SK-N-SH (cell line): ENCODE data around the gene SLC40A1. TPM values are rescaled to one million over a fixed set of nuclear protein-coding genes. Genes with fewer than 3 reads are reported as not detected.

Source experiments
- CTCF ChIA-PET: fragments of 300-600, 350-600 bp; formaldehyde crosslinking; extraction: SDS; loops from one replicate; lab custom pipeline; 2021; lab: Yijun Ruan, JAX
- POLR2A ChIA-PET: fragments of 350-600 bp; sonication (Branson Sonifier 250); formaldehyde crosslinking; extraction: SDS; loops from one replicate; lab custom pipeline; 2020; ENCODE audit warnings: antibody characterized with exemption, inconsistent platforms; lab: Yijun Ruan, JAX
- DNase-seq: peaks from one replicate; pipeline ENCODE4 v3.0.0; 2012
- H2AFZ ChIP-seq: fragments of 200-600 bp; sonication (generic); 2 replicates; pipeline ENCODE4 v1.8.1; 2016; ENCODE audit warnings: antibody characterized with exemption, mild to moderate bottlenecking, low read depth
- H3F3A ChIP-seq: fragments of 200-600 bp; sonication (generic); replicated peaks from 2 replicates; pipeline ENCODE3; 2016; ENCODE audit warnings: antibody characterized with exemption, mild to moderate bottlenecking; ENCODE audit not compliant: insufficient read depth
- H3K27ac ChIP-seq, 2 experiments: fragments of 200-500 bp in 1 of 2; fragments of 200-600 bp in 1 of 2; sonication (Bioruptor generic) in 1 of 2; sonication (generic), shearing (Covaris generic) in 1 of 2; 2 replicates each; pipeline versions ENCODE4 v1.5.1 to v1.6.1; 2014 to 2016; ENCODE audit warnings: low read depth in 2 of 2, inconsistent platforms in 1 of 2, low read length in 1 of 2, mild to moderate bottlenecking in 1 of 2, mixed read lengths in 1 of 2
- H3K27me3 ChIP-seq: fragments of 200-600 bp; sonication (generic), shearing (Covaris generic); 2 replicates; pipeline ENCODE4 v1.6.1; 2016; ENCODE audit warnings: mixed run types; ENCODE audit not compliant: insufficient read depth
- H3K36me3 ChIP-seq, 2 experiments: fragments of 200-500 bp in 1 of 2; fragments of 200-600 bp in 1 of 2; sonication (Bioruptor generic) in 1 of 2; sonication (generic) in 1 of 2; replicated peaks in 1 of 2; 2 replicates each; pipeline versions ENCODE3 to v1.5.1; 2014 to 2016; ENCODE audit warnings: low read length in 1 of 2, mild to moderate bottlenecking in 1 of 2; ENCODE audit not compliant: insufficient read depth in 2 of 2, control insufficient read depth in 1 of 2
- H3K4me1 ChIP-seq, 2 experiments: fragments of 200-500 bp in 1 of 2; fragments of 200-600 bp in 1 of 2; sonication (Bioruptor generic) in 1 of 2; sonication (generic), shearing (Covaris generic) in 1 of 2; 2 replicates each; pipeline versions ENCODE4 v1.5.1 to v1.6.1; 2014 to 2016; ENCODE audit warnings: low read depth in 1 of 2, low read length in 1 of 2, mixed run types in 1 of 2; ENCODE audit not compliant: insufficient read depth in 2 of 2, control insufficient read depth in 1 of 2
- H3K4me2 ChIP-seq: fragments of 200-600 bp; sonication (generic), shearing (Covaris generic); 2 replicates; pipeline ENCODE4 v1.6.1; 2017; ENCODE audit warnings: mixed run types
- H3K4me3 ChIP-seq, 2 experiments: fragments of 200-500 bp in 1 of 2; fragments of 200-600 bp in 1 of 2; sonication (Bioruptor generic) in 1 of 2; sonication (generic), shearing (Covaris generic) in 1 of 2; 2 replicates each; pipeline versions ENCODE4 v1.5.1 to v1.8.1; 2014 to 2016; ENCODE audit warnings: low read depth in 2 of 2, inconsistent platforms in 1 of 2, low read length in 1 of 2, mild to moderate bottlenecking in 1 of 2, mixed read lengths in 1 of 2, moderate library complexity in 1 of 2
- H3K79me2 ChIP-seq: fragments of 200-600 bp; sonication (generic); 2 replicates; pipeline ENCODE4 v1.8.1; 2017; ENCODE audit warnings: mild to moderate bottlenecking; ENCODE audit not compliant: insufficient read depth
- H3K9ac ChIP-seq: fragments of 200-600 bp; sonication (generic); 2 replicates; pipeline ENCODE4 v1.6.1; 2017; ENCODE audit warnings: mixed run types
- H3K9me2 ChIP-seq: fragments of 200-600 bp; sonication (generic); 2 replicates; pipeline ENCODE4 v1.6.1; 2017; ENCODE audit warnings: mixed run types
- H3K9me3 ChIP-seq: fragments of 200-600 bp; sonication (generic); 2 replicates; pipeline ENCODE4 v1.6.1; 2017; ENCODE audit warnings: mixed run types, mild to moderate bottlenecking, moderate library complexity
- H4K20me1 ChIP-seq: fragments of 200-600 bp; sonication (generic); 2 replicates; pipeline ENCODE4 v1.6.1; 2017; ENCODE audit warnings: mild to moderate bottlenecking, mixed run types; ENCODE audit not compliant: insufficient read depth
- CHD2 ChIP-seq: fragments of 150-350 bp; IDR thresholded peaks from 2 replicates; pipeline ENCODE4 v1.6.1; 2018; ENCODE audit warnings: low read length; ENCODE audit not compliant: partially characterized antibody
- CTCF ChIP-seq: fragments of 200-600 bp; sonication (generic); IDR thresholded peaks from 2 replicates; pipeline ENCODE4 v1.6.1; 2017; ENCODE audit warnings: antibody characterized with exemption, mild to moderate bottlenecking, moderate library complexity
- EP300 ChIP-seq, 2 experiments: IDR thresholded peaks; 2 replicates each; pipeline versions ENCODE4 v1.4.0 to v1.6.1; 2012; ENCODE audit warnings: borderline replicate concordance in 1 of 2, low read depth in 1 of 2, low read length in 1 of 2
- EZH2phosphoT487 ChIP-seq: fragments of 200-600 bp; sonication (generic); IDR thresholded peaks from 2 replicates; pipeline ENCODE4 v1.6.1; 2017; ENCODE audit warnings: low read depth, mixed run types, mild to moderate bottlenecking, antibody characterized with exemption, moderate library complexity, borderline replicate concordance
- FOSL2 ChIP-seq: IDR thresholded peaks from 2 replicates; pipeline ENCODE4 v1.4.0; 2012; ENCODE audit warnings: low read depth, mild to moderate bottlenecking, moderate library complexity, borderline replicate concordance
- FOXJ3 ChIP-seq: sonication (generic); formaldehyde crosslinking; IDR thresholded peaks from 2 replicates; pipeline ENCODE4 v1.5.1; 2020; ENCODE audit warnings: mild to moderate bottlenecking, missing genetic modification reagents
- FOXM1 ChIP-seq: IDR thresholded peaks from 2 replicates; pipeline ENCODE4 v1.4.0; 2012; ENCODE audit warnings: low read depth, mild to moderate bottlenecking
- GABPA ChIP-seq: IDR thresholded peaks from 2 replicates; pipeline ENCODE4 v1.4.0; 2012; ENCODE audit warnings: low read depth, mild to moderate bottlenecking
- IRF3 ChIP-seq: fragments of 150-350 bp; IDR thresholded peaks from 2 replicates; pipeline ENCODE4 v1.6.1; 2016; ENCODE audit warnings: mild to moderate bottlenecking, low read depth, low read length
- JUND ChIP-seq: IDR thresholded peaks from 2 replicates; pipeline ENCODE4 v1.4.0; 2012
- MAX ChIP-seq: IDR thresholded peaks from 2 replicates; pipeline ENCODE4 v1.4.0; 2012; ENCODE audit warnings: low read depth
- MEF2A ChIP-seq: IDR thresholded peaks from 2 replicates; pipeline ENCODE4 v1.4.0; 2012; ENCODE audit warnings: low read depth, borderline replicate concordance
- MXI1 ChIP-seq: IDR thresholded peaks from 2 replicates; pipeline ENCODE4 v1.6.1; 2012; ENCODE audit warnings: mild to moderate bottlenecking, low read depth, low read length, improper control_type of control experiment
- NRF1 ChIP-seq: IDR thresholded peaks from 2 replicates; pipeline ENCODE4 v1.6.1; 2012; ENCODE audit warnings: low read depth, mild to moderate bottlenecking, low read length
- PBX3 ChIP-seq: IDR thresholded peaks from 2 replicates; pipeline ENCODE4; 2012
- POLR2AphosphoS5 ChIP-seq: IDR thresholded peaks from 2 replicates; pipeline ENCODE4 v1.6.1; 2012; ENCODE audit warnings: low read depth, low read length
- RCOR1 ChIP-seq: fragments of 150-350 bp; IDR thresholded peaks from 2 replicates; pipeline ENCODE4 v1.6.1; 2017; ENCODE audit warnings: antibody characterized with exemption, low read length
- RFX5 ChIP-seq: IDR thresholded peaks from 2 replicates; pipeline ENCODE4 v1.6.1; 2012; ENCODE audit warnings: mild to moderate bottlenecking, improper control_type of control experiment, low read length
- RXRA ChIP-seq: IDR thresholded peaks from 2 replicates; pipeline ENCODE4 v1.4.0; 2012; ENCODE audit warnings: low read depth, mild to moderate bottlenecking, borderline replicate concordance
- SMC3 ChIP-seq: IDR thresholded peaks from 2 replicates; pipeline ENCODE4 v1.6.1; 2012; ENCODE audit warnings: low read depth, low read length, improper control_type of control experiment
- TAF1 ChIP-seq: IDR thresholded peaks from 2 replicates; pipeline ENCODE4 v1.6.1; 2012; ENCODE audit warnings: low read depth, mild to moderate bottlenecking, low read length, moderate library complexity, borderline replicate concordance
- TCF12 ChIP-seq: IDR thresholded peaks from 2 replicates; pipeline ENCODE4 v1.4.0; 2012
- USF1 ChIP-seq: IDR thresholded peaks from 2 replicates; pipeline ENCODE4 v1.4.0; 2012; ENCODE audit warnings: low read depth, borderline replicate concordance
- WGBS: methylation state at CpG from one replicate; pipeline ENCODE4 v1.1.6; 2017; ENCODE audit warnings: low lambda C conversion rate; 5-methylcytosine and 5-hydroxymethylcytosine counted together
- polyA plus RNA-seq, 3 experiments: library from polyadenylated mRNA; depleted of rRNA; stranded (reverse); fragments of >200 nt; gene quantifications; 2 replicates each; pipeline ENCODE4 v1.2.3, GENCODE V29; 2012

The SLC40A1 gene
- polyA plus RNA-seq, 1 of the 3 experiments (the other 2 are of a cell fraction): 1.8 TPM

- Histone ChIP-seq H3K4me3 (no peak overlapping the region), H3K36me3 (peaks cover 3 to 38% of the 10 kb centered on the region in 2 experiments), H3K9me2 (no peaks in the 10 kb centered on the region), H3K27me3 (no peaks in the 10 kb centered on the region), H4K20me1 (no peaks in the 10 kb centered on the region), H3F3A (peaks cover 8% of the 10 kb centered on the region), H2AFZ (0 out of 2 replicates have a peak overlapping the region, but pooled peaks have one; percentile 18), H3K4me2 (0 out of 2 replicates have a peak overlapping the region, but pooled peaks have one; percentile 22), H3K9ac (no peak overlapping the region), H3K79me2 (no peaks in the 10 kb centered on the region), H3K4me1 (peaks cover 0 to 9% of the 10 kb centered on the region in 2 experiments; a peak in 2 of 4 replicates), H3K9me3 (no peaks in the 10 kb centered on the region), H3K27ac (peak overlapping the region; percentile 28 to 52; a peak in 3 of 4 replicates)
- WGBS: 17% methylated on average over 1 of the region's 1 CpG
- ChIA-PET POLR2A (no interaction called here), CTCF (interaction anchor here (0.6 kb wide), 1 partner anchor 91 kb away, joined by 3 read pairs; no protein-coding TSS in a partner anchor)
- DNase-seq: no peak
- TF ChIP-seq MEF2A (no peak), MXI1 (no peak), EP300 (IDR thresholded peaks at IDR 0.05; ENCODE audit: borderline replicate concordance in 1 of 2, low read depth in 1 of 2, low read length in 1 of 2) (no peak), MAX (no peak), TCF12 (no peak), GABPA (no peak), PBX3 (peak; percentile 38), CTCF (0 out of 2 replicates have a peak, but pooled peaks have one; percentile 22), POLR2AphosphoS5 (no peak), RFX5 (no peak), FOXM1 (no peak)
Observed at GRCh38 chr2:189569295-189569910, 11.2 kb downstream of the SLC40A1 start.

- Histone ChIP-seq H3K9me3 (no peaks in the 10 kb centered on the region), H3K9ac (no peak overlapping the region), H3K79me2 (no peaks in the 10 kb centered on the region), H3K36me3 (peaks cover 0 to 28% of the 10 kb centered on the region in 2 experiments), H3K4me3 (no peak overlapping the region), H4K20me1 (no peaks in the 10 kb centered on the region), H3F3A (peaks cover 13% of the 10 kb centered on the region), H3K4me2 (no peak overlapping the region), H3K27ac (no peak overlapping the region), H3K4me1 (peaks cover 0 to 9% of the 10 kb centered on the region in 2 experiments; a peak in 2 of 4 replicates), H2AFZ (no peak overlapping the region), H3K27me3 (no peaks in the 10 kb centered on the region), H3K9me2 (no peaks in the 10 kb centered on the region)
- DNase-seq: no peak
- ChIA-PET CTCF (interaction anchor here (1.1 kb wide), 1 partner anchor 11 kb away, joined by 3 read pairs; no protein-coding TSS in a partner anchor), POLR2A (no interaction called here)
- 85% methylated on average over 3 of the region's 3 CpGs for WGBS
- no peak for TF ChIP-seq IRF3
- TF ChIP-seq RCOR1: no peak
- TF ChIP-seq USF1: no peak
- no peak for TF ChIP-seq MXI1
- TF ChIP-seq TAF1: no peak
- TF ChIP-seq SMC3: no peak
- TF ChIP-seq EZH2phosphoT487: no peak
- no peak for TF ChIP-seq FOXM1
- no peak for TF ChIP-seq FOSL2
- TF ChIP-seq RXRA: no peak
- TF ChIP-seq MAX: no peak
- TF ChIP-seq NRF1: no peak
- TF ChIP-seq FOXJ3 (CRISPR knock-in tag): no peak
- TF ChIP-seq JUND: no peak
- no peak for TF ChIP-seq MEF2A
- no peak for TF ChIP-seq CHD2
Observed at GRCh38 chr2:189566046-189566445, 14.5 kb downstream of the SLC40A1 start.
